WTC11 (cell line): ENCODE data around the gene LIFR.

Experiments
- ATF2 ChIP-seq: sonication (generic); formaldehyde crosslinking; IDR thresholded peaks from 2 replicates; pipeline ENCODE4 v1.8.1; 2022; ENCODE audit warnings: low read depth, missing genetic modification reagents, borderline replicate concordance
- ESRRA ChIP-seq: sonication (generic); formaldehyde crosslinking; IDR thresholded peaks from 2 replicates; pipeline ENCODE4 v1.8.1; 2022; ENCODE audit warnings: mild to moderate bottlenecking, missing genetic modification reagents, borderline replicate concordance
- NFYB ChIP-seq: sonication (generic); formaldehyde crosslinking; conservative IDR thresholded peaks from 2 replicates; pipeline ENCODE4 v1.8.0; 2022; ENCODE audit warnings: low read depth, missing genetic modification reagents
- USF2 ChIP-seq: sonication (generic); formaldehyde crosslinking; IDR thresholded peaks from 2 replicates; pipeline ENCODE4 v1.8.1; 2023; ENCODE audit warnings: mild to moderate bottlenecking, missing genetic modification reagents, moderate library complexity
- TF ChIP-seq, protein P1 (sequence below): fragments of 200-600 bp; IDR thresholded peaks from 2 replicates; pipeline ENCODE4 v1.8.0; 2022; ENCODE audit warnings: antibody characterized with exemption

DNA sequence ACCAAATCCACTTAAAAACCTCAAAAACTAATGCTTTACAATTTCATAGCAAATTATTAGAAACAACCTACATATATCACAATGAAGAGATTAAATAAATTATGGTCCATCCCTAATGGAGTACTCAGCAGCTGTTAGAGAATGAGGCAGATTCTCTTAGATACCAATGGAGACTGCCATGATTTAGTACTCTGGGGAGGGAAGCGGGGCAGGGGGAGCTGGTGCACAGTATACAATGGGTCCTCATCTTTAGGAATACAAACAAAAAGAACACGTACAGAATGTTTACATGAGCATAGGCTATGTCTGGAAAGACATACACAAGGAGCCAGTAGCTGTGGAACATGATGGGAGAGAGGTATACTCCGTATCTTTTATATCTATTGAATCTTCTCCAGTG, 2.0 kb downstream of the LIFR start:
- no peak for TF ChIP-seq USF2 (CRISPR knock-in tag)
- TF ChIP-seq NFYB (CRISPR knock-in tag): no peak
- no peak for TF ChIP-seq ESRRA (CRISPR knock-in tag)
- TF ChIP-seq ATF2: no peak
- TF ChIP-seq, protein P1, sequence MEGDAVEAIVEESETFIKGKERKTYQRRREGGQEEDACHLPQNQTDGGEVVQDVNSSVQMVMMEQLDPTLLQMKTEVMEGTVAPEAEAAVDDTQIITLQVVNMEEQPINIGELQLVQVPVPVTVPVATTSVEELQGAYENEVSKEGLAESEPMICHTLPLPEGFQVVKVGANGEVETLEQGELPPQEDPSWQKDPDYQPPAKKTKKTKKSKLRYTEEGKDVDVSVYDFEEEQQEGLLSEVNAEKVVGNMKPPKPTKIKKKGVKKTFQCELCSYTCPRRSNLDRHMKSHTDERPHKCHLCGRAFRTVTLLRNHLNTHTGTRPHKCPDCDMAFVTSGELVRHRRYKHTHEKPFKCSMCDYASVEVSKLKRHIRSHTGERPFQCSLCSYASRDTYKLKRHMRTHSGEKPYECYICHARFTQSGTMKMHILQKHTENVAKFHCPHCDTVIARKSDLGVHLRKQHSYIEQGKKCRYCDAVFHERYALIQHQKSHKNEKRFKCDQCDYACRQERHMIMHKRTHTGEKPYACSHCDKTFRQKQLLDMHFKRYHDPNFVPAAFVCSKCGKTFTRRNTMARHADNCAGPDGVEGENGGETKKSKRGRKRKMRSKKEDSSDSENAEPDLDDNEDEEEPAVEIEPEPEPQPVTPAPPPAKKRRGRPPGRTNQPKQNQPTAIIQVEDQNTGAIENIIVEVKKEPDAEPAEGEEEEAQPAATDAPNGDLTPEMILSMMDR: no peak
